GM19438 (cell line): ENCODE data around the gene ABHD17C.

ENCODE experiments used
- ATAC-seq: cut with Tn5 transposase; IDR thresholded peaks from one replicate; pipeline ENCODE4 v1.9.1; 2021; ENCODE audit warnings: low read depth; ENCODE audit not compliant: unreplicated experiment

ABHD17C gene

DNA sequence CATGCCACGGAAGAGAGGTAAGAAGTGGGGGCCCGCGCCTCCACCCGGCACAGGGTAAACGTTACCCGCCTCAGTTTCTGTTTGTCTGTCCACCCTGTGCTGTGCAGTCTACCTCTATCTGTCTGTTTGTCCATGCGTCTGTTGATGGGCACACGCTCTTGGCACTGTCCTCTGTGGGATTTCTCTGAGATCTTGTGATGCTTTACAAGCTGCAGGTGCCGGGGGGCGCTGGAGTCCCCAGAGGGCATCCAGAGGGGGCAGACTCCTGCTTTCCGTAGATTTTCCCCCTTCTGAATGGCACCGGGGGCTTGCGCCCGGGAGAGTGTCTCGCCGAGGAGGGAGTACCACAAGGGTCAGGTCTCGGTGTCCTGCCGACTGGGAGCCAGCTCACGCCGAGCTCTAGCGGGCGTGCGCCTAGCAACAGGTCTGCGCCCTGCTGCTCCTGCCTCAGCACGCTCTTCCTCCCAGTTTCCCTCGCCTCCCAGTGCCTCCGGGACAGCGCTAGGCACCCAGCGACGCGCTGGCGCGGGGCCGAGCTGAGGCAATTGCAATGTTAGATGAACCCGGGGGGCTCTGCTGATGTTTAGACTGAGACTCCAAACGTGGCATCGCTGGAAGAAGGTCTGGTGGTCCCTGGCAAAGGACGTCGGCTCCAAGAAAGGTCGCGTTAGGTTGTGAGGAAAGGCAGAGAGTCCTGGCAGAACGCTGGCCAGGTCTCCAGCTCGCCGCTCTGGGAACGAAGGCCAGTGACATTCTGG lies 84.7 kb downstream of the ABHD17C start:
- no peak for ATAC-seq

DNA sequence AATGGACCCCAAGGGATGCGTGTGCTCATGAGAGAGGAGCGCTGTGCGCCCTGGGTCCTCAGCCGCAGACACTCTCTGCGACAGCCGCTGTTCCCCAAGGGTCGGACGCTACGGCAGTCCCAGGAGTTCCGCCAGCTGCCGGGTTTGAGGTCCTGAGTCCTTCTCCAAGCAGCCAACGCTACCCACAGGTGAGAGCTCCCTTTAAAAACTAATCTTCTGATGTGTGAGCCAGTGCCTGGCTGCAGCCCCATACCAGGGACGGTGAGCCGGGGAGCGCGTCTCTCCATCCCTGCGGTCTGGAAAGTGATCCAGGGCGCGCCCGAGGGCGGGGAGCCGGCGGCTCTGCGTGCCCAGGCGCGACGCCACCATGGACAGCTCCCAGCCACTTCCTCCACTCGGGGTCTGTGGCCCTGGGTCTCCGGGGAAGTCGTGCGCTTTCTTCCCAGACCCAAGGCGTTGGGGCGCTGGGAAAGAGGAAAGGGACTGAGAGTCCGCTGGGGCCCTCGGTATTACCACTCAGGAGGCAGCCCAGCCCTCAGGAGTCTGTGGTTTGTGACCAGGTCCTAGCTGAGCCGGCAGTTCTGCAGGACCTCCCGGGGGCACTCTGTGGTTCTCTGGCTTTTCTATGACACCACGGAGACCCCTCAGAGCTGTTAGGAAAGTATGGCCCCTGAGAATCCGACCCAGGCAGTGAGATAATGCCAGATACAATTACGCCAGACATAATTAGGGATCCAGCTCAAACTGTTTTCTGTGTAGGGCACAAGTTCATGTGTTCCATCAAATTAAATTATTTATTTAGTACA lies 85.5 kb downstream of the ABHD17C start:
- no peak for ATAC-seq

DNA sequence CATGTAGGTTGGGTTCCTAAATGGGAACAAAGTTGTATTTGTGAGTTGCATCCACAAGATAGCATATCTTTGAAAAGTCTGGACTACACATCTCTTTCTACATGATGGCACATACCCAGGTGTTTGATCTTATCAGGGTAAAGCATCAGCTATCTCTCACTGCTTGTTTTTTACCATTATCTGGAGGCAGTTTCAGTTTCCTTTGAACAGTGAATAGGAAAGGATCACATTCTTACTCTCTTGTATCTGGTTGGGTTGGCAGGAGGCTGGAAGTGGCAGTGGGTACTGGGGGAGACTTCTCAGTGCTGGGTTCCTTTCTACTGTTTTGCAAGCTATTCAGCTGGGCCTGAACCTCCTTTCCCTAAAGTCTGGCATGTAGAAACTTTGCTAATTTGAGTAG lies 88.2 kb downstream of the ABHD17C start:
- ATAC-seq, result no peak

DNA sequence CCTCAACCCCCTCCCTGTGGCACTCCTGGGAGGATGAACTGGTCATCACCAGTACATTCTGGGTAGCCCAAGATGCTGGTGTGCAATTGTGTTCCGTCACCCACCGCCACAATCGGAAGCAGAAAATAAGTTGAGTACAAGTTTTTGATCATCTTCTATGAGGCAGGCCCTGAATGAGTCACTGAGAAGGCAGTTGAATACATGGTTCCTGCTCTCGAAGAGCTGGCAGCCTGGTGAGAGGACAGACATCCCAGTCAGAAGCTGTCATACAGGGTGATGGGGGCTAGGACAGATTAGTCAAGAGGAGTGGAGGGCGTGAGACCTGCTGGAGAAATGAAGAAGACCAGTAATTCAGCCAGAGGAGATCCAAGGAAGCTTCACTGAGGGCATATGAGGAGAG lies 90.2 kb downstream of the ABHD17C start:
- no peak for ATAC-seq

DNA sequence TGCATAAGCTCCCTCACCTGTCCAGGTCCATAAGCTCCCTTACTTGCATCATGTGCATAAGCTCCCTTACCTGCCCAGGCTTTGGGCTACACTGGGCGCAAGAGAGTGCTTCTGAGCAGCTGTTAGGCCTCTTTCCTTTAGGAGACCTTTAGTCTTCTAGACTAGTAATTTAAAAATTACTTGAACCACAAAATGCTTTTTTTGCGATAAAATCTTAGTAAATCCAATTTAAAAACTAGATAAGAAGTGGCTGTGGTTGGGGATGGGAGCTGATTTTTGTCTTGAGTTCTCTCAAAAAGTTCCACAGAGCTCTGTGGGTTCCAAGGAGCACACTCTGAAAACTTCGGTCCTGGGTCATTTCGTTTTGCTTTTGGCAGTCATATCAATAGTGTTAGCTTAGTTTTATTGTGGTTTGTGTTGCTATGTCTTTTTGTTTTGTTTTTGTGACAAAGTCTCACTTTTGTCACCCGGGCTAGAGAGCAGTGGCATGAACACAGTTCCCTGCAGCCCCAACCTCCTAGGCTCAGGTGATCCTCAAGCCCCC lies 90.8 kb downstream of the ABHD17C start:
- ATAC-seq, result no peak

DNA sequence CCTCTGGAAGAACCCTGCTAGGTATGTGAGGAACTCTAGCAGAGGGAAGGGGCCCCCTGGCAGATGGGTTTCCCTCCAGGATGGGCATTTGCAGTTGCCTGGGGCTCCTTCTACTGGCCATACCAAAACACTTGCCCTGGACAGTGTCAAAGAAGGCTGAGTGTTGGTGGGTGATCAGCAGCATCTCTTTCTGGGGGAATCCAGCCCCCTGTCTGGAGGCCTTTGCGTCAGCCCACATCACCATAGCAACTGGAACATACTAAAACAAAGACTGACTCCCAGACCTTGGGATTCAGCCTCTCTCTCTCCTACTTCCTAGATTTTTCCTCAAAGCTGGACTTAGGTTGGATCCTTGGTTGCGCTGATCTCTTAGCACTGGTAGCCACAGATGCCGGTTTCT lies 92.2 kb downstream of the ABHD17C start:
- ATAC-seq, result no peak

DNA sequence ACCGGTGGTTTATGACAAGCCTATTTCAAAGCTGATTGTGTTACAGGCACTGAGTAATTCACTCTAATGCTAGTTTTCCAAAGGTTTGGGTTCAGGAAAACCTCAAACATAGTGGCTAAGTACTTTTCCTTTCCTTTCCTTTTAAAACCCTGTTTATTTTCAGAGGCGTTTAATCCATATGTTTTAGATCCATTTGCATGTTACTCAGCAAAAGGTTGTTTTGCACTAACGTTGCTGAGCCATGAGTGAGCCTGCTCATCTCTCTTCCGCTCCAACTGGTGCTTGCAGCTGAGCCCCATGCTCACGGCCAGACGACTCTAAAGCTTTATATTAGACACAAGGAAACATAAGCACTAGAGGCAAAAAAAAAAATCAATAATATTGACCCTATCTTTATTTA lies 93.4 kb downstream of the ABHD17C start:
- no peak for ATAC-seq

DNA sequence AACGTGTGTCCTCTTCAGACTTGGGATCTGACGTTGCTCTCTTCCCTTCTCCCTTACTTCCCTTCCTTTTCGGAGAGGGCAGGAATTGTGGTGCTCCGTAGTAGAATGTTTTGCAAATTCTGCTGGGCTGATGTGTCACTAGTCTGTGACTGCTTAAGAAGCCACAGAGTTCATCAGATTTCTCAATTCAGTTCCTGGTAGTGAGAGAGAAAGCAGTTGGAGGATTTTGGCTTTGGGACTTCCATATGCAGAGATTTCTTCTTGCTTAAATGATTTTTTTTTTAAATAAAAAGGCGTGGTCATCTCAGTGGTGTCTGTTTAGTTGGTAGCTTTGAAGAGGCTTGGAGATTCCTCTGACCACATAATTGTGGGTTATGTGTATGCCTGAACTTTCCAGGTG lies 94.2 kb downstream of the ABHD17C start:
- no peak for ATAC-seq

DNA sequence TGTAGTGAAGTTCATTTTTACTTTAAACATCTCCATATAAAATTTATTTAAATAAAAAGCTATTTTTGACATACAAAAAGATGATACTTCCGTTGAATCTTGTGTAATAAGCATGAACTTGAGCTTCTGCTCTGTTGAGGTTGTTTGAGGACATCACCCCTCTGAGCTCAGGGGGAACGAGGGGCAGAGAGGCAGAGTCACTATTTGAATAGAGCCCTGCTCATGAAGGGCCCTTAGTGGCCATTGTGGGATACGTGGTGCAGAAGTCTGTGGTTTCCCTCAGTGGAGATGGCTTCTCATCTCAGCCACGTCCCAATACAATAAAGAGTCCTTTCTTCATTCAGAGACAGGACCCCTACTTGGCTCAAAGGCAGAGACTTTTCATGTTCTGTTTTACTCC lies 94.7 kb downstream of the ABHD17C start:
- no peak for ATAC-seq

DNA sequence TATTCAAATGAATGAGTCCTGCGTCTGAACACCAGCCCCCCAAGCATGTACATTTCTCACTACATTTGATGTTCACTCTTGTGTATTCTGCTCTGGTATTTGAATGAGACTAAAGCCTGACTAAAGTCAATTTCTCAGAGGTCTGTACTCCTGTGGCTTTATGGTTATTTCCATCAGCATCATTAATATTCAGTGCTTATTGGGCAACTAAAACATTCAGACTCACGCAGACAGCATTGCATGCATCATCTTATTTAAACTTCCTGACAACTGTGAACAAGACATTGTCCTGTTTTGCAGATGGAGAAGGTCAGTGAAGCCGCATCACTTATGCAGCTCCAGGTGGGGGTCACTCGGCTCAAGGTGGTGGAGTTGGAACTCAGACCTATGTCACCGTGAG lies 95.1 kb downstream of the ABHD17C start:
- no peak for ATAC-seq

DNA sequence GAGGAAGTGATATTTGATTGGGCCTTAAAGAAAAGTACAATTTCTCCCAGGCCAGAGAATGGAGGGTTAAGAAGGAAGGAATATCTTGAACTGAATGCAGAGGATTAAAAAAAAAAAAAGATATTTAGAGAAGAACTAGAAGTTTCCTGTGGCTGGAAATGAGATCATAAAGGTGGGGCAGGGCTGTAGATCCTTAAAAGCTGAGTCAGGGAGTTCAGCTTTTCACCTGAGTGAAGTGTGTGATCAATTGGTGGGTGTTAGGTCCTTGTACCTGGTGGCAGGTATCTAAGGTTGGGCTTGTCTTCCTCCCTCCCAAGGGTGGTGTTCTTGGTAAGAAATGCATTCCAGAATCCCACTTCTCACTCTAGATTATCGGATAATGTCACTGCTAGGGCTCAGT lies 95.9 kb downstream of the ABHD17C start:
- no peak for ATAC-seq

DNA sequence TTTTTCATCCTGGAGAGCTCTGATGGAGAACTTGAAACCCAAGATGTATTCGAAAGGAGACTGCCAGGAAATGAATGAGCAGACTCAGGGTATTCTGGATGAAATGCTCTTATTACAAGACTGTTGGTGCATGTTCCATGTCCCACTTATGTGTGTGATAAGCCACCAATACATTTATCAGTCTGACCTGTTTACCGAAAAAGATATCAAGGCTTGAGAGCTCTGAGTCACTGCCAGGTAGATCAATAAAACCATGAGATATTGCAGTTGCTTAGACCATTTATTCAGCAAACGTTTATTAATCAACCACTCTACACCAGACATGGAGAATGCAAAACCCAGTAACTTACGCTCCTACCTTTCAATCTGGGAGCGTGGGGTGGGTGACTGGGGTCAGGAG lies 101.3 kb downstream of the ABHD17C start:
- no peak for ATAC-seq

DNA sequence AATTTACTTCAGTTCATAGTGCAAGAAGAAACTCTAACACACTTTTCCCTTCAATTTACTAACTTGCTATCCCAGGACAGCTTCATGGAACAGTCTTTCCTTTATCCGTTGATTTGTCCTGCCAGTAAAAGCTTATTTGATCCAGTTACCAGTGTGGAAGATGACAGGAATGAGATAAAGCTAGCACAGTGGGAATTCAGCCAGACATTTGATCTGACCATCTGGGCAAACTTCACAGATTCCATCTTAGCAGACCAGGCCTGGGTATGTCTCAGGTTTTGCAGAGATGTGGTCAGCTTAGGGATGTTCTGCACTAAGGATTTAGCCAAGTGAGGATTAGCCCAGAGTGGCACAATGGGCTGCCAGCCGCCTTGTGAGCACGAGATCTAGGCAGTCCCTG lies 103.8 kb downstream of the ABHD17C start:
- no peak for ATAC-seq

DNA sequence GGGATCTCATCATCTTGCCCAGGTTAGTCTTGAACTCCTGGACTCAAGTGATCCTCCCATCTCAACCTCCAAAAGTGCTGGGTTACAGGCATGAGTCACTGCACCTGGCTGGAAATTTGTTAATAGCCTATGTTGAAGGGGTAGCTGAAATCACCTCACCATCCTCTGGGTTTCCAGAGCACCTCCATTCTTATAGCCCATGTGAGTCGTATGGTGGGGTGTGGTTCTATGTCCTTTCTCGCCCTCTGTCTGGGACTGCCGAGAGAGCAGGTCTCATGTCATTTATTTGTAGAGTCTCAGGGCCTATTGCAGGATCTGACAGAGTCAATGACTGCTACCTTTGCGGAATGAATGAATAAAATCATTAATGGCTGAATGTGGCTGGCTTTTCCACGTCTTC lies 105.0 kb downstream of the ABHD17C start:
- ATAC-seq, result no peak

DNA sequence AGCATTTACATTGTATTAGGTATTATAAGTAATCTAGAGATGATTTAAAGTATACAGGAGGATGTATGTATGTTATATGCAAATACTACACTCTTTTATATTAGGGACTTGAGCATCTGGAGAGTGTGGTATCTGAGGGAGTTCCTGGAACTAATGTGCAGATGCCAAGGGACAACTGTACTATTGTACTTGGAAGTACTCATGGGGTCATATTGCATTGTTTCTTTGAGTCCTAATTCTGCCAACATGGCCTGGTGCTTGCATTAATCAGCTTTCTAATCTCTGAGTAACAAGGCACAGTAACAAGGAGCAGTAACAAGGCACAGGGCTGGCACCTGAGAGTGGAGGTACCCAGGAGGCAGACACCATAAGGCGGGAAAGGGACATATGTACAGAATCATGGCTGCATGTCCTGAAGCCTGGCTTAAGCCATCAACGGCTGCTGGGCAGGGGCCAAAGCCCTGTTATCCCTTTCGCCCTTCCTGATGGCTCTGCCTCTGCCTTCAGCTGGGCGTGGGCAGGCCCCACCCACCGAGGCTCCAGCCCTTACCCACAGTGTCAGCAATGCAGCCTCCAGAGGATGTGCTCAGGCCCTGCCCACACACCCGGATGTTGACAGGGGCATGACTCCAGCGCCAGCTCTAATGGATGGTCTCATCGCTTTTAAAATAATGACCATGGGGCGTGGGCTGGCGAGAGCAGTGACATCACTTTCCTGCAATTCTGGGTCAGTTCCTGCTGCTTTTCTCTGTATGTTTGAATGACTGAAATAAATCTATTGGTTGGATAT lies 107.0 kb downstream of the ABHD17C start:
- ATAC-seq, result no peak

DNA sequence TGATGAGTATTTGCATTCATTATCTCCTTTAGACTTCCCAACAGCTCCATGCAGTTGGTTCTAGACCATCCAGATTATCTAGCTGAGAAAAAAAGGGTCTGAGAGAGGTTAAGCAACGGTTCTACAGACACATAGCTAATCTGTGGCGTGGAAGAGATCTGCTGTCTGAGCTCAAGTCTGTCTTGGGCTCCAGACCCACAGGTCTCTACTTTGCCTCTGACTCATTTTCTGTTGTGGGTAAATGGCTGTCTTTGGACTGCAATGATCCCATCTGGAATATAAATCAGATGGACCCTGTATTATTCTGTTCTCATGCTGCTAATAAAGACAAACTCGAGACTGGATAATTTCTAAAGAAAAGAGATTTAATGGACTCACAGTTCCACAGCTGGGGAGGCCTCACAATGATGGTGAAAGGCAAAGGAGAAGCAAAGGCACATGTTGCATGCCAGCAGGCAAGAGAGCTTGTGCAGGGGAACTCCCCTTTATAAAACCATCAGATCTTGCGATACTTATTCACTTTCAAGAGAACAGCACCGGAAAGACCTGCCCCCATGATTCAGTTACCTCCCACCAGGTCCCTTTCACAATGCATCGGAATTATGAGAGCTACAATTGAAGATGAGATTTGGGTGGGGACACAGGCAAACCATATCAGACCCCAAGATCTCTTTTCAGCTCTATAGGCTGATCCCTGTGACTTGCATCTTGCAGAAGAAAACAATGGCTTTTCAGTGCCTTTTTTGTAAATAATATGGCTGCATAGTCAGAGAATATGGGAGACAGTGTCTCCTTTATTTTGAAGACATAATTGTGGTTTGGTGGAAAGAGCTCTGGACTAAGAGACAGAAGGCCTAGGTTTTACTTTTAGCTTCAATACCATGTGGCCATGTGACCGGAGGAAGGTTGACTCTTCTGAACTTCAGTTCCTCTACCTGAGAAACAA lies 108.7 kb downstream of the ABHD17C start:
- ATAC-seq, result no peak

DNA sequence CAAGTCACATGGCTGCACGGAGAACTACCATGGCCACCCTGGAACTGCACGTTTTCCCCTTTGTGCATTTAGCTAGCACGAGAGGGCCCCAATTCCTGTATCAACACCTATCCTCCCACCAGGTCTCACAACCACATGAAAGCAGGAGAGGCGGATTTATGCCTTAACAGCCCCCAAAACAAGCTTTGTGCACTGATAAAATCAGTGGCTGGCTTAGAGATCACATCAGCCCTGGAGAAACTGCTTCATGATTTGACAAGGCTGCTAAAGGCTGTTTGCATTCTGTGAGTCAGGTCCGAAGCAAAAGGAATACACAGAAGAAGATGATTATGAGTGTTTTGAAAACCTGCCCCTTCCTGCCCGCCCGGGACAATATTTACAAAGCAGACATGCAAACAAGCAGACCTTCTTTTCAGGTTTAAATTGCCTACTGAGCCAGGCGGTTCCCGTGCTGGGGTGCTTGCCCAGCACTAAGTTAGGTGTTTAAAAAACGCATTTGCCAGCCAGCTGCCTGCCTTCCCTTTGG lies 109.9 kb downstream of the ABHD17C start:
- ATAC-seq, result no peak
